Measurements from ENCODE around the gene GORASP2.

GORASP2 gene

DNA sequence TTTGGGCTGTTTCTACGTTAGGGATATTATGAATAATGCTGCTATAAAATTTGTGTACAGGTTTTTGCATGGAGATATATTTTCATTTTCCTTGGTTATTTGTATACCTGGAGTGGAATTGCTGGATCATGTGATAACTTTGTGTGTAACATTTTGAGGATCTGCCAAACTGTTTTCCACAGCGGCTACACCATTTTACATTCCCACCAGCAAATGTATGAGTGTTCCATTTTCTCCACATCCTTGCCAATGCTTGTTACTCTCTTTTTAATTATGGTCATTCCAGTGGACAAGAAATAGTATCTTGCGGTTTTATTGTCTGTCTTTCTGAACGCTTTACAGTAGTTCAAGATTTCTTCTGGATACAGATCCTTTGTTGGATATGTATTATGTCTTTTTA is 13.6 kb downstream of the GORASP2 start:
- no peaks in the 10 kb centered on the region for H3K79me1 ChIP-seq (replicated peaks; ENCODE audit: low read length, poor library complexity, severe bottlenecking)
- H3K9me3 ChIP-seq (ENCODE audit: control insufficient read depth, low read length): no peaks in the 10 kb centered on the region
- no peak overlapping the region for H3K9ac ChIP-seq (ENCODE audit: low read length)
- H3K27me3 ChIP-seq (ENCODE audit: control insufficient read depth in 1 of 2, insufficient read depth in 1 of 2, low read length in 2 of 2): no peaks in the 10 kb centered on the region
- H3K27ac ChIP-seq (ENCODE audit: low read length, poor library complexity, severe bottlenecking): no peak overlapping the region
- no peak overlapping the region for H3K4me2 ChIP-seq (ENCODE audit: low read length, poor library complexity, severe bottlenecking)
- no peak overlapping the region for H2BK15ac ChIP-seq (ENCODE audit: low read depth, poor library complexity, severe bottlenecking)
- no peak overlapping the region for H2AK5ac ChIP-seq (ENCODE audit: low read length, severe bottlenecking)
- no peak overlapping the region for H4K91ac ChIP-seq (ENCODE audit: low read length)
- no peak for DNase-seq
- no peak overlapping the region for H2BK5ac ChIP-seq (ENCODE audit: low read depth, low read length, poor library complexity, severe bottlenecking)
- H3K14ac ChIP-seq (ENCODE audit: low read length in 2 of 2): no peak overlapping the region
- no peak overlapping the region for H2BK12ac ChIP-seq (ENCODE audit: low read length in 2 of 2)
- peaks cover 3 to 7% of the 10 kb centered on the region in 2 experiments for H3K36me3 ChIP-seq (ENCODE audit: control insufficient read depth in 1 of 2, insufficient read depth in 2 of 2, low read depth in 1 of 2, low read length in 2 of 2)
- peaks cover 4% of the 10 kb centered on the region for H3K4me1 ChIP-seq (ENCODE audit: control insufficient read depth, insufficient read depth, low read depth, low read length)
- H2AFZ ChIP-seq (ENCODE audit: low read depth, low read length): no peak overlapping the region
- no peak overlapping the region for H3K4me3 ChIP-seq (ENCODE audit: insufficient read depth in 1 of 2, low read depth in 1 of 2, low read length in 2 of 2)
- H3K4ac ChIP-seq (ENCODE audit: low read depth in 1 of 2, low read length in 2 of 2): no peak overlapping the region
- no peak overlapping the region for H4K8ac ChIP-seq (ENCODE audit: low read length)
- H3K18ac ChIP-seq (ENCODE audit: low read depth in 1 of 2, low read length in 2 of 2): no peak overlapping the region
- no peak overlapping the region for H2BK120ac ChIP-seq (ENCODE audit: low read depth, low read length)
- no peak overlapping the region for H3K23ac ChIP-seq (ENCODE audit: low read length in 2 of 2)
- 100% methylated on average over 1 of the region's 4 CpGs for WGBS

GRCh38 chr2:170943041-170943440 is 14.0 kb downstream of the GORASP2 start:
- Histone ChIP-seq H3K9me3 (ENCODE audit: control insufficient read depth, low read length) (no peaks in the 10 kb centered on the region), H3K4ac (ENCODE audit: low read depth in 1 of 2, low read length in 2 of 2) (no peak overlapping the region), H2BK12ac (ENCODE audit: low read length in 2 of 2) (no peak overlapping the region), H3K27ac (ENCODE audit: low read length, poor library complexity, severe bottlenecking) (no peak overlapping the region), H3K9ac (ENCODE audit: low read length) (no peak overlapping the region), H3K79me1 (replicated peaks; ENCODE audit: low read length, poor library complexity, severe bottlenecking) (peaks cover 2% of the 10 kb centered on the region), H2BK15ac (ENCODE audit: low read depth, poor library complexity, severe bottlenecking) (no peak overlapping the region), H3K23ac (ENCODE audit: low read length in 2 of 2) (no peak overlapping the region), H3K4me3 (ENCODE audit: insufficient read depth in 1 of 2, low read depth in 1 of 2, low read length in 2 of 2) (no peak overlapping the region), H3K4me1 (ENCODE audit: control insufficient read depth, insufficient read depth, low read depth, low read length) (peaks cover 6% of the 10 kb centered on the region), H3K14ac (ENCODE audit: low read length in 2 of 2) (no peak overlapping the region), H3K4me2 (ENCODE audit: low read length, poor library complexity, severe bottlenecking) (no peak overlapping the region), H4K8ac (ENCODE audit: low read length) (no peak overlapping the region), H4K91ac (ENCODE audit: low read length) (no peak overlapping the region), H3K27me3 (ENCODE audit: control insufficient read depth in 1 of 2, insufficient read depth in 1 of 2, low read length in 2 of 2) (no peaks in the 10 kb centered on the region), H3K36me3 (ENCODE audit: control insufficient read depth in 1 of 2, insufficient read depth in 2 of 2, low read depth in 1 of 2, low read length in 2 of 2) (peaks cover 2 to 3% of the 10 kb centered on the region in 2 experiments), H2BK5ac (ENCODE audit: low read depth, low read length, poor library complexity, severe bottlenecking) (no peak overlapping the region), H2AK5ac (ENCODE audit: low read length, severe bottlenecking) (no peak overlapping the region), H3K18ac (ENCODE audit: low read depth in 1 of 2, low read length in 2 of 2) (no peak overlapping the region), H2AFZ (ENCODE audit: low read depth, low read length) (no peak overlapping the region), H2BK120ac (ENCODE audit: low read depth, low read length) (no peak overlapping the region)
- DNase-seq: no peak
- WGBS: no CpG with 5 or more reads among the region's 1 CpG

- Histone ChIP-seq H3K14ac (ENCODE audit: low read length in 2 of 2) (no peak overlapping the region), H3K36me3 (ENCODE audit: control insufficient read depth in 1 of 2, insufficient read depth in 2 of 2, low read depth in 1 of 2, low read length in 2 of 2) (peaks cover 0 to 3% of the 10 kb centered on the region in 2 experiments), H3K79me1 (replicated peaks; ENCODE audit: low read length, poor library complexity, severe bottlenecking) (peaks cover 2% of the 10 kb centered on the region), H3K18ac (ENCODE audit: low read depth in 1 of 2, low read length in 2 of 2) (no peak overlapping the region), H3K9me3 (ENCODE audit: control insufficient read depth, low read length) (no peaks in the 10 kb centered on the region), H3K4me2 (ENCODE audit: low read length, poor library complexity, severe bottlenecking) (no peak overlapping the region), H3K4me1 (ENCODE audit: control insufficient read depth, insufficient read depth, low read depth, low read length) (peaks cover 6% of the 10 kb centered on the region), H2BK5ac (ENCODE audit: low read depth, low read length, poor library complexity, severe bottlenecking) (no peak overlapping the region), H3K9ac (ENCODE audit: low read length) (no peak overlapping the region), H4K8ac (ENCODE audit: low read length) (no peak overlapping the region), H3K23ac (ENCODE audit: low read length in 2 of 2) (no peak overlapping the region), H2AFZ (ENCODE audit: low read depth, low read length) (no peak overlapping the region), H2BK12ac (ENCODE audit: low read length in 2 of 2) (no peak overlapping the region), H3K27ac (ENCODE audit: low read length, poor library complexity, severe bottlenecking) (no peak overlapping the region), H3K27me3 (ENCODE audit: control insufficient read depth in 1 of 2, insufficient read depth in 1 of 2, low read length in 2 of 2) (no peaks in the 10 kb centered on the region), H2AK5ac (ENCODE audit: low read length, severe bottlenecking) (no peak overlapping the region), H3K4ac (ENCODE audit: low read depth in 1 of 2, low read length in 2 of 2) (no peak overlapping the region), H3K4me3 (ENCODE audit: insufficient read depth in 1 of 2, low read depth in 1 of 2, low read length in 2 of 2) (no peak overlapping the region), H2BK120ac (ENCODE audit: low read depth, low read length) (no peak overlapping the region), H4K91ac (ENCODE audit: low read length) (no peak overlapping the region), H2BK15ac (ENCODE audit: low read depth, poor library complexity, severe bottlenecking) (no peak overlapping the region)
- no peak for DNase-seq
- 61% methylated on average over 5 of the region's 6 CpGs for WGBS
Measured at GRCh38 chr2:170943596-170943995, 14.5 kb downstream of the GORASP2 start.

DNA sequence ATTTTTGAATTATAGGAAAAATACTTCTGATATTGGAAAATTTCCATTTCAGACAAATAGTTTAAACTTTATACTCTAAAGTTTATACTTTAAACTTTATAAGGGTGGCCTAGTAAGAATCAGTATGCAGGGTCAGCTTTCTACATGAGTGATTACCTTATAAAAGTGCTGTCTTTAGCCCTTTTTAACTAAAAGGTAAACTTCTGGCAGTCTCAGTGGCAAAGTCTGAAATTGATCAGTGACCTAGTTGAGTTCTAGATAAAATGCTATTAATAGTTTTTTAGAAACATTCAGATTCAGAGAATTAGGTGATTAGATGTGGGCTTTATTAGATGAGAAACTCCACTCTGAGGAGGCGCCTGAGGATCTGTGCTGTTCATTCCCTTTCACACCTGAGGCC is 15.5 kb downstream of the GORASP2 start:
- H2BK120ac ChIP-seq (ENCODE audit: low read depth, low read length): no peak overlapping the region
- no peak overlapping the region for H3K27ac ChIP-seq (ENCODE audit: low read length, poor library complexity, severe bottlenecking)
- H3K4me1 ChIP-seq (ENCODE audit: control insufficient read depth, insufficient read depth, low read depth, low read length): peaks cover 6% of the 10 kb centered on the region
- peaks cover 5 to 9% of the 10 kb centered on the region in 2 experiments for H3K36me3 ChIP-seq (ENCODE audit: control insufficient read depth in 1 of 2, insufficient read depth in 2 of 2, low read depth in 1 of 2, low read length in 2 of 2)
- H4K8ac ChIP-seq (ENCODE audit: low read length): no peak overlapping the region
- no peaks in the 10 kb centered on the region for H3K9me3 ChIP-seq (ENCODE audit: control insufficient read depth, low read length)
- H2BK12ac ChIP-seq (ENCODE audit: low read length in 2 of 2): no peak overlapping the region
- no peak overlapping the region for H2AK5ac ChIP-seq (ENCODE audit: low read length, severe bottlenecking)
- H3K14ac ChIP-seq (ENCODE audit: low read length in 2 of 2): no peak overlapping the region
- H3K79me1 ChIP-seq (replicated peaks; ENCODE audit: low read length, poor library complexity, severe bottlenecking): peaks cover 4% of the 10 kb centered on the region
- no peaks in the 10 kb centered on the region for H3K27me3 ChIP-seq (ENCODE audit: control insufficient read depth in 1 of 2, insufficient read depth in 1 of 2, low read length in 2 of 2)
- no peak overlapping the region for H2BK15ac ChIP-seq (ENCODE audit: low read depth, poor library complexity, severe bottlenecking)
- H3K9ac ChIP-seq (ENCODE audit: low read length): no peak overlapping the region
- no peak overlapping the region for H4K91ac ChIP-seq (ENCODE audit: low read length)
- H3K4ac ChIP-seq (ENCODE audit: low read depth in 1 of 2, low read length in 2 of 2): no peak overlapping the region
- DNase-seq: no peak
- H2BK5ac ChIP-seq (ENCODE audit: low read depth, low read length, poor library complexity, severe bottlenecking): no peak overlapping the region
- H3K23ac ChIP-seq (ENCODE audit: low read length in 2 of 2): no peak overlapping the region
- H3K4me2 ChIP-seq (ENCODE audit: low read length, poor library complexity, severe bottlenecking): no peak overlapping the region
- no peak overlapping the region for H3K4me3 ChIP-seq (ENCODE audit: insufficient read depth in 1 of 2, low read depth in 1 of 2, low read length in 2 of 2)
- no peak overlapping the region for H2AFZ ChIP-seq (ENCODE audit: low read depth, low read length)
- 90% methylated on average over 1 of the region's 1 CpG for WGBS
- H3K18ac ChIP-seq (ENCODE audit: low read depth in 1 of 2, low read length in 2 of 2): no peak overlapping the region
